HCT116 (cell line): ENCODE measurements around the gene ASB4. TPM values are rescaled to one million over a fixed set of nuclear protein-coding genes. Genes with fewer than 3 reads are reported as not detected.

ENCODE experiments used
- ATAC-seq: fragments of 200-7000 bp; cut with Tn5 transposase; 2 replicates; pipeline ENCODE4 v1.9.1; 2020; ENCODE audit warnings: mild to moderate bottlenecking, moderate library complexity
- BruUV-seq: library from RNA; stranded (reverse); fragments of 400-500 nt; replicated peaks from 2 replicates; lab custom pipeline; 2021; lab: Mats Ljungman, UMichigan
- CTCF ChIA-PET: fragments of 300-600 bp; sonication (Branson Sonifier 250); formaldehyde crosslinking; loops from one replicate; lab custom pipeline; 2021; ENCODE audit warnings: antibody characterized with exemption; lab: Charles Lee
- POLR2A ChIA-PET: fragments of 300-600, 350-600 bp; sonication (Branson Sonifier 250); formaldehyde crosslinking; loops from one replicate; lab custom pipeline; 2021; ENCODE audit warnings: antibody characterized with exemption; lab: Charles Lee
- RAD21 ChIA-PET, 2 experiments: fragments of 300-600 bp; sonication (Branson Sonifier 250); formaldehyde crosslinking; loops; one replicate each; lab custom pipeline; 2023; ENCODE audit warnings: low total read pairs in 2 of 2; ENCODE audit not compliant: uncharacterized antibody in 2 of 2, unreplicated experiment in 2 of 2, low non-redundant PET in 1 of 2; lab: Charles Lee
- DNase-seq: peaks from one replicate; pipeline ENCODE4 v3.0.0-alpha.2; 2010; ENCODE audit warnings: low read depth, low spot score
- H2AFZ ChIP-seq: fragments of 200-600 bp; shearing (Covaris generic), sonication (generic); 2 replicates; pipeline ENCODE4 v1.6.1; 2017; ENCODE audit warnings: low read depth, mixed run types, mixed read lengths, antibody characterized with exemption, low read length; ENCODE audit not compliant: poor library complexity, severe bottlenecking
- H3K27ac ChIP-seq: 2 replicates; pipeline ENCODE4 v1.5.1; 2012; ENCODE audit warnings: low read depth, low read length
- H3K27me3 ChIP-seq: fragments of 200-600 bp; sonication (generic); 2 replicates; pipeline ENCODE4 v1.6.1; 2016; ENCODE audit warnings: mixed run types, low read length, mixed read lengths; ENCODE audit not compliant: insufficient read depth
- H3K36me3 ChIP-seq, 2 experiments: fragments of 200-500 bp in 1 of 2; fragments of 200-600 bp in 1 of 2; sonication (Bioruptor generic) in 1 of 2; sonication (generic) in 1 of 2; 2 replicates each; pipeline versions ENCODE4 v1.5.1 to v1.6.1; 2014 to 2016; ENCODE audit warnings: low read length in 2 of 2, inconsistent platforms in 1 of 2, mixed read lengths in 1 of 2, mixed run types in 1 of 2; ENCODE audit not compliant: insufficient read depth in 2 of 2, control insufficient read depth in 1 of 2
- H3K4me1 ChIP-seq, 2 experiments: fragments of 200-600 bp in 1 of 2; sonication (generic) in 1 of 2; 2 replicates each; pipeline versions ENCODE4 v1.5.1 to v1.6.1; 2012 to 2017; ENCODE audit warnings: low read length in 2 of 2, inconsistent platforms in 1 of 2, mild to moderate bottlenecking in 1 of 2, mixed read lengths in 1 of 2, mixed run types in 1 of 2, moderate library complexity in 1 of 2; ENCODE audit not compliant: insufficient read depth in 2 of 2, control insufficient read depth in 1 of 2
- H3K4me2 ChIP-seq: fragments of 200-600 bp; sonication (generic); 2 replicates; pipeline ENCODE4 v1.6.1; 2017; ENCODE audit warnings: mixed run types, low read length, mixed read lengths
- H3K4me3 ChIP-seq, 2 experiments: fragments of 200-600 bp in 1 of 2; sonication (generic) in 1 of 2; replicated peaks in 1 of 2; 2 replicates each; pipeline ENCODE4 v1.5.1; 2011 to 2016; ENCODE audit warnings: low read length in 2 of 2, control low read depth in 1 of 2, low read depth in 1 of 2, mild to moderate bottlenecking in 1 of 2, mixed read lengths in 1 of 2, mixed run types in 1 of 2
- H3K79me2 ChIP-seq: fragments of 200-600 bp; sonication (generic); 2 replicates; pipeline ENCODE4 v1.6.1; 2017; ENCODE audit warnings: mild to moderate bottlenecking, mixed run types, low read length, moderate library complexity, mixed read lengths; ENCODE audit not compliant: insufficient read depth
- H3K9ac ChIP-seq: fragments of 200-600 bp; sonication (generic); 2 replicates; pipeline ENCODE4 v1.6.1; 2016; ENCODE audit warnings: low read length, mixed read lengths
- H3K9me2 ChIP-seq: fragments of 200-600 bp; sonication (generic), shearing (Covaris generic); 2 replicates; pipeline ENCODE4 v1.6.1; 2017; ENCODE audit warnings: mixed run types, mild to moderate bottlenecking, moderate library complexity; ENCODE audit not compliant: insufficient read depth
- H3K9me3 ChIP-seq, 2 experiments: fragments of 200-500 bp in 1 of 2; fragments of 200-600 bp in 1 of 2; sonication (Bioruptor generic) in 1 of 2; sonication (generic) in 1 of 2; 2 replicates each; pipeline ENCODE4 v1.6.1; 2014 to 2017; ENCODE audit warnings: low read length in 2 of 2, mixed read lengths in 2 of 2, inconsistent platforms in 1 of 2, low read depth in 1 of 2, mild to moderate bottlenecking in 1 of 2, mixed run types in 1 of 2, moderate library complexity in 1 of 2; ENCODE audit not compliant: control insufficient read depth in 1 of 2, insufficient read depth in 1 of 2
- H4K20me1 ChIP-seq: fragments of 200-600 bp; sonication (generic), shearing (Covaris generic); 2 replicates; pipeline ENCODE4 v1.6.1; 2017; ENCODE audit warnings: mixed run types, mild to moderate bottlenecking, moderate library complexity; ENCODE audit not compliant: insufficient read depth
- CBX3 ChIP-seq: IDR thresholded peaks from 2 replicates; pipeline ENCODE4 v1.6.1; 2012; ENCODE audit warnings: low read depth
- CEBPB ChIP-seq: IDR thresholded peaks from 2 replicates; pipeline ENCODE4 v1.6.1; 2012; ENCODE audit warnings: low read depth
- EGR1 ChIP-seq: IDR thresholded peaks from 2 replicates; pipeline ENCODE4 v1.6.1; 2012; ENCODE audit warnings: low read depth
- ELF1 ChIP-seq: IDR thresholded peaks from 2 replicates; pipeline ENCODE4 v1.6.1; 2012; ENCODE audit warnings: low read depth, borderline replicate concordance
- EZH2 ChIP-seq: fragments of 200-600 bp; sonication (generic); IDR thresholded peaks from 2 replicates; pipeline ENCODE4 v1.6.1; 2017; ENCODE audit warnings: antibody characterized with exemption, mixed run types
- EZH2phosphoT487 ChIP-seq: fragments of 200-600 bp; IDR thresholded peaks from 2 replicates; pipeline ENCODE4 v1.6.1; 2018; ENCODE audit warnings: antibody characterized with exemption, borderline replicate concordance
- POLR2A ChIP-seq: IDR thresholded peaks from 2 replicates; pipeline ENCODE4 v1.7.0; 2011; ENCODE audit warnings: borderline replicate concordance; ENCODE audit not compliant: insufficient read depth, insufficient read length; ENCODE audit errors: extremely low read depth
- POLR2AphosphoS5 ChIP-seq: IDR thresholded peaks from 2 replicates; pipeline ENCODE4 v1.6.1; 2011; ENCODE audit warnings: mild to moderate bottlenecking, low read depth, low read length, moderate library complexity
- RAD21 ChIP-seq: IDR thresholded peaks from 2 replicates; pipeline ENCODE4 v1.6.1; 2012; ENCODE audit warnings: low read depth, mild to moderate bottlenecking
- SIN3A ChIP-seq: IDR thresholded peaks from 2 replicates; pipeline ENCODE4 v1.6.1; 2012; ENCODE audit warnings: low read depth
- SP1 ChIP-seq: IDR thresholded peaks from 2 replicates; pipeline ENCODE4 v1.6.1; 2012; ENCODE audit warnings: low read depth
- TCF7L2 ChIP-seq: IDR thresholded peaks from 2 replicates; pipeline ENCODE4 v1.7.0; 2011; ENCODE audit warnings: borderline replicate concordance, inconsistent platforms; ENCODE audit not compliant: insufficient read depth, insufficient read length; ENCODE audit errors: extremely low read depth
- YY1 ChIP-seq: IDR thresholded peaks from 2 replicates; pipeline ENCODE4 v1.6.1; 2011; ENCODE audit warnings: low read length, low read depth, moderate library complexity, mild to moderate bottlenecking; ENCODE audit not compliant: insufficient replicate concordance; ENCODE audit errors: extremely low read depth
- ZFX ChIP-seq: fragments of 450-650 bp; IDR thresholded peaks from 2 replicates; pipeline ENCODE4 v1.6.1; 2017
- ZNF274 ChIP-seq: fragments of 200-500 bp; sonication (Bioruptor generic); IDR thresholded peaks from 2 replicates; pipeline ENCODE4 v1.6.1; 2014; ENCODE audit warnings: mild to moderate bottlenecking, low read depth, low read length, inconsistent platforms
- intact Hi-C: fragments of 100-400 bp; cut with micrococcal nuclease; formaldehyde crosslinking; loops from 2 replicates; pipeline ENCODE4 v1.10.0; 2022
- total RNA-seq: library from RNA; stranded (reverse); gene quantifications from one replicate; pipeline ENCODE4 v1.2.1, GENCODE V29; 2021; ENCODE audit not compliant: unreplicated experiment
- TF ChIP-seq, protein P1 (sequence below): IDR thresholded peaks from 2 replicates; pipeline ENCODE4 v1.6.1; 2012
- TF ChIP-seq, protein P2 (sequence below): IDR thresholded peaks from 2 replicates; pipeline ENCODE4 v1.6.1; 2012
- TF ChIP-seq, protein P3 (sequence below), 3 experiments: fragments of 200-600 bp in 1 of 3; sonication (generic) in 1 of 3; IDR thresholded peaks in 2 of 3; conservative IDR thresholded peaks in 1 of 3; 2 replicates each; pipeline ENCODE4 v1.5.1; 2012 to 2017; ENCODE audit warnings: low read depth in 2 of 3, low read length in 2 of 3, antibody characterized with exemption in 1 of 3, borderline replicate concordance in 1 of 3, control low read depth in 1 of 3, mild to moderate bottlenecking in 1 of 3, mixed read lengths in 1 of 3, mixed run types in 1 of 3, moderate library complexity in 1 of 3; ENCODE audit not compliant: insufficient read depth in 1 of 3
- TF ChIP-seq, protein P4 (sequence below): IDR thresholded peaks from 2 replicates; pipeline ENCODE4 v1.6.1; 2012; ENCODE audit warnings: low read depth
- TF ChIP-seq, protein P5 (sequence below): IDR thresholded peaks from 2 replicates; pipeline ENCODE4 v1.6.1; 2011; ENCODE audit warnings: mild to moderate bottlenecking, low read length, moderate library complexity; ENCODE audit not compliant: insufficient replicate concordance; ENCODE audit errors: extremely low read depth

The ASB4 gene
- total RNA-seq, 1 experiment from 2014 or later, result 0.12 TPM

DNA sequence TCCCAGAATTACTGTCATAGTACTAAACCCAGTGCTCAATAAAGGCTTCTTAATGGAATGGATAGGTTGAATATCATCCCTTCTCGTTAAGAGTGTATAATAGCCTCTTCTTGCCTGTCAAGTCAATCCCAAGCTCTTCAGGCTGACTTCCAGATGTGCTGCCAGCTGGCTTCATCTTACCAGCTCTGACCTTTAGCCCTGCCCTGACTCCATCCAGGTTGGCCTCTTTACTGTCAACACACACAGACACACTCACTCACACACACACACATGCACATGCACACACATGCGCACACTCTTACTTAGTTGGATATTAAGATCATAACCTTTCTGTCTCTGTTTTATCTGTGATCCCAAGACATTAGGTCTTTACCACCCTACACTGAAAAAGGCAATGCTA, 49.1 kb downstream of the ASB4 start:
- intact Hi-C loops, result no loop called here
- RAD21 ChIA-PET, result no interaction called here
- Histone ChIP-seq H3K9ac (no peak overlapping the region), H3K27me3 (no peaks in the 10 kb centered on the region), H4K20me1 (no peaks in the 10 kb centered on the region), H2AFZ (no peak overlapping the region), H3K79me2 (no peaks in the 10 kb centered on the region), H3K9me2 (no peaks in the 10 kb centered on the region), H3K36me3 (no peaks in the 10 kb centered on the region), H3K4me2 (no peak overlapping the region), H3K4me1 (no peaks in the 10 kb centered on the region), H3K27ac (no peak overlapping the region), H3K4me3 (no peak overlapping the region), H3K9me3 (no peaks in the 10 kb centered on the region)
- POLR2A ChIA-PET, result no interaction called here
- no peak for TF ChIP-seq SP1
- TF ChIP-seq EZH2, result no peak
- TF ChIP-seq SIN3A, result no peak
- TF ChIP-seq CEBPB, result no peak
- no peak for TF ChIP-seq ZFX
- TF ChIP-seq, protein P1, sequence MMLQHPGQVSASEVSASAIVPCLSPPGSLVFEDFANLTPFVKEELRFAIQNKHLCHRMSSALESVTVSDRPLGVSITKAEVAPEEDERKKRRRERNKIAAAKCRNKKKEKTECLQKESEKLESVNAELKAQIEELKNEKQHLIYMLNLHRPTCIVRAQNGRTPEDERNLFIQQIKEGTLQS, result no peak
- TF ChIP-seq CBX3, result no peak
- TF ChIP-seq, protein P2, sequence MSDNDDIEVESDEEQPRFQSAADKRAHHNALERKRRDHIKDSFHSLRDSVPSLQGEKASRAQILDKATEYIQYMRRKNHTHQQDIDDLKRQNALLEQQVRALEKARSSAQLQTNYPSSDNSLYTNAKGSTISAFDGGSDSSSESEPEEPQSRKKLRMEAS, result no peak
- TF ChIP-seq RAD21, result no peak
- TF ChIP-seq TCF7L2, result no peak
- TF ChIP-seq EGR1, result no peak
- no peak for TF ChIP-seq POLR2AphosphoS5
- no peak for TF ChIP-seq EZH2phosphoT487
- TF ChIP-seq, protein P3, sequence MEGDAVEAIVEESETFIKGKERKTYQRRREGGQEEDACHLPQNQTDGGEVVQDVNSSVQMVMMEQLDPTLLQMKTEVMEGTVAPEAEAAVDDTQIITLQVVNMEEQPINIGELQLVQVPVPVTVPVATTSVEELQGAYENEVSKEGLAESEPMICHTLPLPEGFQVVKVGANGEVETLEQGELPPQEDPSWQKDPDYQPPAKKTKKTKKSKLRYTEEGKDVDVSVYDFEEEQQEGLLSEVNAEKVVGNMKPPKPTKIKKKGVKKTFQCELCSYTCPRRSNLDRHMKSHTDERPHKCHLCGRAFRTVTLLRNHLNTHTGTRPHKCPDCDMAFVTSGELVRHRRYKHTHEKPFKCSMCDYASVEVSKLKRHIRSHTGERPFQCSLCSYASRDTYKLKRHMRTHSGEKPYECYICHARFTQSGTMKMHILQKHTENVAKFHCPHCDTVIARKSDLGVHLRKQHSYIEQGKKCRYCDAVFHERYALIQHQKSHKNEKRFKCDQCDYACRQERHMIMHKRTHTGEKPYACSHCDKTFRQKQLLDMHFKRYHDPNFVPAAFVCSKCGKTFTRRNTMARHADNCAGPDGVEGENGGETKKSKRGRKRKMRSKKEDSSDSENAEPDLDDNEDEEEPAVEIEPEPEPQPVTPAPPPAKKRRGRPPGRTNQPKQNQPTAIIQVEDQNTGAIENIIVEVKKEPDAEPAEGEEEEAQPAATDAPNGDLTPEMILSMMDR (IDR thresholded peaks at IDR 0.05 in 2 of 3, conservative IDR thresholded peaks at IDR 0.05 in 1 of 3; ENCODE audit: borderline replicate concordance in 1 of 3, insufficient read depth in 1 of 3, low read depth in 2 of 3, low read length in 2 of 3), result no peak
- TF ChIP-seq, protein P4, sequence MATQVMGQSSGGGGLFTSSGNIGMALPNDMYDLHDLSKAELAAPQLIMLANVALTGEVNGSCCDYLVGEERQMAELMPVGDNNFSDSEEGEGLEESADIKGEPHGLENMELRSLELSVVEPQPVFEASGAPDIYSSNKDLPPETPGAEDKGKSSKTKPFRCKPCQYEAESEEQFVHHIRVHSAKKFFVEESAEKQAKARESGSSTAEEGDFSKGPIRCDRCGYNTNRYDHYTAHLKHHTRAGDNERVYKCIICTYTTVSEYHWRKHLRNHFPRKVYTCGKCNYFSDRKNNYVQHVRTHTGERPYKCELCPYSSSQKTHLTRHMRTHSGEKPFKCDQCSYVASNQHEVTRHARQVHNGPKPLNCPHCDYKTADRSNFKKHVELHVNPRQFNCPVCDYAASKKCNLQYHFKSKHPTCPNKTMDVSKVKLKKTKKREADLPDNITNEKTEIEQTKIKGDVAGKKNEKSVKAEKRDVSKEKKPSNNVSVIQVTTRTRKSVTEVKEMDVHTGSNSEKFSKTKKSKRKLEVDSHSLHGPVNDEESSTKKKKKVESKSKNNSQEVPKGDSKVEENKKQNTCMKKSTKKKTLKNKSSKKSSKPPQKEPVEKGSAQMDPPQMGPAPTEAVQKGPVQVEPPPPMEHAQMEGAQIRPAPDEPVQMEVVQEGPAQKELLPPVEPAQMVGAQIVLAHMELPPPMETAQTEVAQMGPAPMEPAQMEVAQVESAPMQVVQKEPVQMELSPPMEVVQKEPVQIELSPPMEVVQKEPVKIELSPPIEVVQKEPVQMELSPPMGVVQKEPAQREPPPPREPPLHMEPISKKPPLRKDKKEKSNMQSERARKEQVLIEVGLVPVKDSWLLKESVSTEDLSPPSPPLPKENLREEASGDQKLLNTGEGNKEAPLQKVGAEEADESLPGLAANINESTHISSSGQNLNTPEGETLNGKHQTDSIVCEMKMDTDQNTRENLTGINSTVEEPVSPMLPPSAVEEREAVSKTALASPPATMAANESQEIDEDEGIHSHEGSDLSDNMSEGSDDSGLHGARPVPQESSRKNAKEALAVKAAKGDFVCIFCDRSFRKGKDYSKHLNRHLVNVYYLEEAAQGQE, result no peak
- no peak for TF ChIP-seq ZNF274
- no peak for TF ChIP-seq POLR2A
- TF ChIP-seq ELF1, result no peak
- TF ChIP-seq, protein P5, sequence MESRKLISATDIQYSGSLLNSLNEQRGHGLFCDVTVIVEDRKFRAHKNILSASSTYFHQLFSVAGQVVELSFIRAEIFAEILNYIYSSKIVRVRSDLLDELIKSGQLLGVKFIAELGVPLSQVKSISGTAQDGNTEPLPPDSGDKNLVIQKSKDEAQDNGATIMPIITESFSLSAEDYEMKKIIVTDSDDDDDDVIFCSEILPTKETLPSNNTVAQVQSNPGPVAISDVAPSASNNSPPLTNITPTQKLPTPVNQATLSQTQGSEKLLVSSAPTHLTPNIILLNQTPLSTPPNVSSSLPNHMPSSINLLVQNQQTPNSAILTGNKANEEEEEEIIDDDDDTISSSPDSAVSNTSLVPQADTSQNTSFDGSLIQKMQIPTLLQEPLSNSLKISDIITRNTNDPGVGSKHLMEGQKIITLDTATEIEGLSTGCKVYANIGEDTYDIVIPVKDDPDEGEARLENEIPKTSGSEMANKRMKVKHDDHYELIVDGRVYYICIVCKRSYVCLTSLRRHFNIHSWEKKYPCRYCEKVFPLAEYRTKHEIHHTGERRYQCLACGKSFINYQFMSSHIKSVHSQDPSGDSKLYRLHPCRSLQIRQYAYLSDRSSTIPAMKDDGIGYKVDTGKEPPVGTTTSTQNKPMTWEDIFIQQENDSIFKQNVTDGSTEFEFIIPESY, result no peak
- no peak for TF ChIP-seq YY1
- ATAC-seq (no peak), DNase-seq (no peak)
- CTCF ChIA-PET, result no interaction called here
- no TSS peak for BruUV-seq
